Measurements from ENCODE around the gene LGALS1. TPM values are rescaled to one million over a fixed set of nuclear protein-coding genes. Genes with fewer than 3 reads are reported as not detected.

LGALS1 gene
- total and polyA plus RNA-seq, 2 donors, result 482 to 554 TPM

- Histone ChIP-seq H3K27me3 (ENCODE audit: control insufficient read depth in 2 of 2, insufficient read depth in 1 of 2, low read length in 1 of 2) (no peaks in the 10 kb centered on the region), H3K4me3 (ENCODE audit: low read length in 2 of 2) (no peak overlapping the region), H3K27ac (ENCODE audit: low read depth in 1 of 2, low read length in 1 of 2) (no peak overlapping the region), H3K4me1 (ENCODE audit: control insufficient read depth in 2 of 2, insufficient read depth in 2 of 2, low read length in 2 of 2) (peaks cover 19 to 24% of the 10 kb centered on the region in 2 donors), H3K36me3 (ENCODE audit: control insufficient read depth in 2 of 2, insufficient read depth in 2 of 2, low read length in 1 of 2) (peaks cover 26 to 45% of the 10 kb centered on the region in 2 donors), H3K9me3 (ENCODE audit: control insufficient read depth in 2 of 2, insufficient read depth in 1 of 2, low read length in 1 of 2) (peaks cover 0 to 3% of the 10 kb centered on the region in 2 donors)
- WGBS, result 94% methylated on average over 16 of the region's 16 CpGs
- DNase-seq (ENCODE audit: low read depth in 6 of 9, low spot score in 9 of 9), result no peak
Observed at GRCh38 chr22:37664249-37665101, 11.0 kb upstream of the LGALS1 start.

DNA sequence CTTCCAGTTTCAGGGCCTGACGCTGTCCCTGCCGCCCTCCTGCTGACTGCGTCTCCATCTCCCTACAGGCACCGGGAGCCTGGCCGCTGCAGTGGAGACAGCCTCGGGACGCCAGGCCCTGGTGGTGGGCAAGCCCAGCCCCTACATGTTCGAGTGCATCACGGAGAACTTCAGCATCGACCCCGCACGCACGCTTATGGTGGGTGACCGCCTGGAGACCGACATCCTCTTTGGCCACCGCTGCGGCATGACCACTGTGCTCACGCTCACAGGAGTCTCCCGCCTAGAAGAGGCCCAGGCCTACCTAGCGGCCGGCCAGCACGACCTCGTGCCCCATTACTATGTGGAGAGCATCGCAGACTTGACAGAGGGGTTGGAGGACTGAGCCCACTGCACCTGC is 9.9 kb upstream of the LGALS1 start:
- Histone ChIP-seq H3K4me1 (ENCODE audit: control insufficient read depth in 2 of 2, insufficient read depth in 2 of 2, low read length in 2 of 2) (peaks cover 10 to 14% of the 10 kb centered on the region in 2 donors), H3K36me3 (ENCODE audit: control insufficient read depth in 2 of 2, insufficient read depth in 2 of 2, low read length in 1 of 2) (peaks cover 26 to 45% of the 10 kb centered on the region in 2 donors), H3K27me3 (ENCODE audit: control insufficient read depth in 2 of 2, insufficient read depth in 1 of 2, low read length in 1 of 2) (no peaks in the 10 kb centered on the region), H3K27ac (ENCODE audit: low read depth in 1 of 2, low read length in 1 of 2) (no peak overlapping the region), H3K9me3 (ENCODE audit: control insufficient read depth in 2 of 2, insufficient read depth in 1 of 2, low read length in 1 of 2) (peaks cover 0 to 3% of the 10 kb centered on the region in 2 donors), H3K4me3 (ENCODE audit: low read length in 2 of 2) (no peak overlapping the region)
- 98% methylated on average over 24 of the region's 24 CpGs for WGBS
- DNase-seq (ENCODE audit: low read depth in 6 of 9, low spot score in 9 of 9), result no peak

DNA sequence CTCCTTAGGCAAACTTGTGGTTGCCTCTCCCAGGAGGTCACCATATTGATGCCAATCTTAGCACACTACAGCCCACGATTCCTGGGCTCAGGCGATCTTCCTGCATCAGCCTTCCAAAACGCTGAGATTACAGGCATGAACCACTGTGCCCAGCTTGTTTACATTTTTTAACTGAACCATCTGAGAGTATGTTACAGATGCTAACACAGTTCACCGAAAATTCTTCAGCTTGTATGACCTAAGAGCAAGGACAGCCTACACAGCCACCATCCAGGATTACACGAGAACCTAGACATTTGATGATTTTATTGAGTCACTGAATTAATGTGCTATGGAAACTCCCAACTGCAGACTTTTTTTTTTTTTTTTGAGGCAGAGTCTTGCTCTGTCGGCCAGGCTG is 5.8 kb upstream of the LGALS1 start:
- WGBS, result 91% methylated on average over 6 of the region's 6 CpGs
- no peak for DNase-seq (ENCODE audit: low read depth in 6 of 9, low spot score in 9 of 9)
- H3K9me3 ChIP-seq (ENCODE audit: control insufficient read depth in 2 of 2, insufficient read depth in 1 of 2, low read length in 1 of 2), result peaks cover 0 to 3% of the 10 kb centered on the region in 2 donors
- H3K27me3 ChIP-seq (ENCODE audit: control insufficient read depth in 2 of 2, insufficient read depth in 1 of 2, low read length in 1 of 2), result no peaks in the 10 kb centered on the region
- peak overlapping the region in 1 of 2 donors; percentile 7 for H3K27ac ChIP-seq (ENCODE audit: low read depth in 1 of 2, low read length in 1 of 2)
- peaks cover 14 to 40% of the 10 kb centered on the region in 2 donors for H3K4me1 ChIP-seq (ENCODE audit: control insufficient read depth in 2 of 2, insufficient read depth in 2 of 2, low read length in 2 of 2)
- no peak overlapping the region for H3K4me3 ChIP-seq (ENCODE audit: low read length in 2 of 2)
- H3K36me3 ChIP-seq (ENCODE audit: control insufficient read depth in 2 of 2, insufficient read depth in 2 of 2, low read length in 1 of 2), result peaks cover 26% of the 10 kb centered on the region in 2 donors

- H3K36me3 ChIP-seq (ENCODE audit: control insufficient read depth in 2 of 2, insufficient read depth in 2 of 2, low read length in 1 of 2), result peaks cover 1 to 4% of the 10 kb centered on the region in 2 donors
- 22% methylated on average over 15 of the region's 15 CpGs for WGBS
Observed at GRCh38 chr22:37672206-37672919, 3.1 kb upstream of the LGALS1 start.

DNA sequence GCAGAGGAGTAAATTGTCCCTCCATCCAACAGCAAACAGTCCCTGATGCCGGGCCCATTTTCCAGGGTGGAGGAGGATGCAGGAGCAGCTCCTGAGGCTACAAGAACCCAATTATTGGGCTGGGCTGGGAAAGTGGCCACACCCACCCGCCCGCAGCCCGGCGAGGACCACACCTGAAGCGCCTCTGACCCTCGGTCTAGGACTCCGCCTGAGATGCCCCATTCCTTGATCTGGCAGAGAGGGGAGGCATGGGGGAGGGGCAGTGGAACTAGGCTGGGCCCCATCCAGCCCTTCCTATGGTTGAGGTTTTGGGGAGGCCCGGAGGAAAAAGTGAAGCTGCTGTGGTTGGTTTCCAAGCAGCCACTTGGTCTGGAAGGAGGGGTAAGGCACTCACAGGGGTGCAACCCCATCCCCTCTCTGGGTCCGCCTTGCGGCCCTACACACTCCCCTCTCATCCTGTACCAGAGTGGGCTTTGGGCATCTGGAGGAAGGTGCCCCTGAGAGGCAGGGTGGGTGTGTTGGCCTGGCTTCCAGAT is 2.4 kb upstream of the LGALS1 start:
- H3K27ac ChIP-seq (ENCODE audit: low read depth in 1 of 2, low read length in 1 of 2), result peak overlapping the region in 1 of 2 donors; percentile 7
- no peak overlapping the region for H3K4me3 ChIP-seq (ENCODE audit: low read length in 2 of 2)
- no peaks in the 10 kb centered on the region for H3K9me3 ChIP-seq (ENCODE audit: control insufficient read depth in 2 of 2, insufficient read depth in 1 of 2, low read length in 1 of 2)
- no peak for DNase-seq (ENCODE audit: low read depth in 6 of 9, low spot score in 9 of 9)
- WGBS, result 26% methylated on average over 11 of the region's 11 CpGs
- H3K4me1 ChIP-seq (ENCODE audit: control insufficient read depth in 2 of 2, insufficient read depth in 2 of 2, low read length in 2 of 2), result peaks cover 34 to 72% of the 10 kb centered on the region in 2 donors
- H3K27me3 ChIP-seq (ENCODE audit: control insufficient read depth in 2 of 2, insufficient read depth in 1 of 2, low read length in 1 of 2), result no peaks in the 10 kb centered on the region
- H3K36me3 ChIP-seq (ENCODE audit: control insufficient read depth in 2 of 2, insufficient read depth in 2 of 2, low read length in 1 of 2), result no peaks in the 10 kb centered on the region

More at GRCh38 chr22:37672206-37672919, 3.1 kb upstream of the LGALS1 start:
- H3K27me3 ChIP-seq (ENCODE audit: control insufficient read depth in 2 of 2, insufficient read depth in 1 of 2, low read length in 1 of 2), result no peaks in the 10 kb centered on the region
- DNase-seq (ENCODE audit: low read depth in 6 of 9, low spot score in 9 of 9), result peak in 1 of 9 donors; percentile 48
- peak overlapping the region; percentile 31 to 67 for H3K27ac ChIP-seq (ENCODE audit: low read depth in 1 of 2, low read length in 1 of 2)
- H3K4me1 ChIP-seq (ENCODE audit: control insufficient read depth in 2 of 2, insufficient read depth in 2 of 2, low read length in 2 of 2), result peaks cover 34 to 65% of the 10 kb centered on the region in 2 donors
- no peak overlapping the region for H3K4me3 ChIP-seq (ENCODE audit: low read length in 2 of 2)
- no peaks in the 10 kb centered on the region for H3K9me3 ChIP-seq (ENCODE audit: control insufficient read depth in 2 of 2, insufficient read depth in 1 of 2, low read length in 1 of 2)

DNA sequence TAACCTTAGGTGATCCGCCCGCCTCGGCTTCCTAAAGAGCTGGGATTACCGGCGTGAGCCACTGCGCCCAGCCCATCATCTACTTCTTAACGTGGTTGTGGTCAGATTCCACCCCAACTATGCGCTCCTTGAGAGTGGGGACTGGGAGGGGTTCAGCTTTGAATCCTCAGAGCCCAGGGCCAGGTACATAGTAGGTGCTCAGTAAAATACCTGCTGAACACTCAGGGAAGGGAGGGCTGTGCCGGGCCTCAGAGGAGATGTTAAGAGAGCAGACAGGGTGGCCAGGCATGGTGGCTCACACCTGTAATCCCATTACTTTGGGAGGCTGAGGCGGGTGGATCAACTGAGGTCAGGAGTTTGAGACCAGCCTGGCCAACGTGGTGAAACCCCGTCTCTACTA is 1.2 kb upstream of the LGALS1 start:
- H3K4me1 ChIP-seq (ENCODE audit: control insufficient read depth in 2 of 2, insufficient read depth in 2 of 2, low read length in 2 of 2), result peaks cover 34 to 76% of the 10 kb centered on the region in 2 donors
- H3K36me3 ChIP-seq (ENCODE audit: control insufficient read depth in 2 of 2, insufficient read depth in 2 of 2, low read length in 1 of 2), result peaks cover 0 to 3% of the 10 kb centered on the region in 2 donors
- peaks cover 0 to 2% of the 10 kb centered on the region in 2 donors for H3K27me3 ChIP-seq (ENCODE audit: control insufficient read depth in 2 of 2, insufficient read depth in 1 of 2, low read length in 1 of 2)
- H3K27ac ChIP-seq (ENCODE audit: low read depth in 1 of 2, low read length in 1 of 2), result no peak overlapping the region
- no peak overlapping the region for H3K4me3 ChIP-seq (ENCODE audit: low read length in 2 of 2)
- WGBS, result 88% methylated on average over 12 of the region's 12 CpGs
- DNase-seq (ENCODE audit: low read depth in 6 of 9, low spot score in 9 of 9), result no peak
- no peaks in the 10 kb centered on the region for H3K9me3 ChIP-seq (ENCODE audit: control insufficient read depth in 2 of 2, insufficient read depth in 1 of 2, low read length in 1 of 2)

DNA sequence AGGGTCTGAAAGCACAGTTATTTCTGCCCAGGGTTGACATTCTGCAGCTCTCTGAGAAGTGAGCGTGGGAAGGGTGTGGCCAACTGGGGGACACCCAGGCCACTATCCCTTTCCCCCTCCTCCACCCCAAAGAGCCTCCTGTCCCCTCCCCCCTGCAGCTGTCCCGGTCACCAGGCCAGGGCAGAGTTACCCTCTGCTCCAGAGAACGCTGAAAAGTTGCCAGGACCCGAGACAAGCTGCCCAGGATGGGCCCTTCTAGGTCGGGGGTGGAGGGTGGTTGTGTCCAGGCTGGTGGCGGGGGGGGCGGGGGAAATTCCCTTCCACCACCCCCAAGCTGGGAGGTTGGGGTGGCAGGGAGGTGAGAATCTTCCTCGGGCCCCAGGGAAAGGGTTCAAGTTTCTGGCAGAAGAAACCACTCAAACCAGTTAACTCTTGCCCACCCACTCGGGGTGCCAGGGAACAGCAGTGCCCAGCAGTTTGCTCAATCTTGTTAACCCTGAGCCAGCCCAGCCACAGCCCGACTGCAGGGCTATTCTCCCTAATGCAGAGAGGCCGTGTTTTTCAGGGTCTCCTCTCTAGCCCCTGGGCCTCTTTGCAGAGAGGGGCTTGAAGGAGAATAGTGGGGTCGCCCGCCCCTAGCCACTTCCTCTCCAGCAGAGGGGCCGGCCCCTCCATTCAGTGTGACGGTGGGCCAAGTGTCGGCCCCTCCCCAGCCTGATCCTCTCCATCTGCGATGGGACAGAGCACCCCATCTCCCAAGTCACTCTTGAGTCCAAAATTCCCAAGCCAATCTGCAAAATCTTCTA is 697 bp downstream of the LGALS1 start:
- H3K27me3 ChIP-seq (ENCODE audit: control insufficient read depth in 2 of 2, insufficient read depth in 1 of 2, low read length in 1 of 2), result peaks cover 0 to 2% of the 10 kb centered on the region in 2 donors
- peaks cover 0 to 3% of the 10 kb centered on the region in 2 donors for H3K36me3 ChIP-seq (ENCODE audit: control insufficient read depth in 2 of 2, insufficient read depth in 2 of 2, low read length in 1 of 2)
- H3K4me1 ChIP-seq (ENCODE audit: control insufficient read depth in 2 of 2, insufficient read depth in 2 of 2, low read length in 2 of 2), result peaks cover 35 to 74% of the 10 kb centered on the region in 2 donors
- no peaks in the 10 kb centered on the region for H3K9me3 ChIP-seq (ENCODE audit: control insufficient read depth in 2 of 2, insufficient read depth in 1 of 2, low read length in 1 of 2)
- peak in 2 of 9 donors; percentile 32 to 67 for DNase-seq (ENCODE audit: low read depth in 6 of 9, low spot score in 9 of 9)
- peak overlapping the region; percentile 72 for H3K4me3 ChIP-seq (ENCODE audit: low read length in 2 of 2)
- WGBS, result 25% methylated on average over 17 of the region's 17 CpGs
- H3K27ac ChIP-seq (ENCODE audit: low read depth in 1 of 2, low read length in 1 of 2), result peak overlapping the region; percentile 99

- Histone ChIP-seq H3K4me3 (ENCODE audit: low read length in 2 of 2) (peak overlapping the region; percentile 72), H3K4me1 (ENCODE audit: control insufficient read depth in 2 of 2, insufficient read depth in 2 of 2, low read length in 2 of 2) (peaks cover 37 to 74% of the 10 kb centered on the region in 2 donors), H3K27me3 (ENCODE audit: control insufficient read depth in 2 of 2, insufficient read depth in 1 of 2, low read length in 1 of 2) (peaks cover 0 to 2% of the 10 kb centered on the region in 2 donors), H3K36me3 (ENCODE audit: control insufficient read depth in 2 of 2, insufficient read depth in 2 of 2, low read length in 1 of 2) (peaks cover 0 to 3% of the 10 kb centered on the region in 2 donors), H3K27ac (ENCODE audit: low read depth in 1 of 2, low read length in 1 of 2) (peak overlapping the region; percentile 99), H3K9me3 (ENCODE audit: control insufficient read depth in 2 of 2, insufficient read depth in 1 of 2, low read length in 1 of 2) (peaks cover 0 to 4% of the 10 kb centered on the region in 2 donors)
- WGBS, result 1% methylated on average over 42 of the region's 42 CpGs
- DNase-seq (ENCODE audit: low read depth in 6 of 9, low spot score in 9 of 9), result peak; percentile 80 to 98 (median 93)
Observed at GRCh38 chr22:37676736-37677492, 1.5 kb downstream of the LGALS1 start.

All from thymus (tissue), 11 donors.